GM21786 (cell line): Measurements from ENCODE around the gene SERINC5.

Experiments used
- ATAC-seq: cut with Tn5 transposase; IDR thresholded peaks from one replicate; pipeline ENCODE4 v1.9.1; 2021; ENCODE audit not compliant: unreplicated experiment

SERINC5 gene

GRCh38 chr5:80230269-80230992 lies 25.4 kb downstream of the SERINC5 start:
- no peak for ATAC-seq

- no peak for ATAC-seq
Measured at GRCh38 chr5:80229902-80230255, 26.0 kb downstream of the SERINC5 start.

- no peak for ATAC-seq
Measured at GRCh38 chr5:80227979-80228596, 27.8 kb downstream of the SERINC5 start.

- ATAC-seq = no peak
Measured at GRCh38 chr5:80225934-80226326, 29.9 kb downstream of the SERINC5 start.

- no peak for ATAC-seq
Measured at GRCh38 chr5:80225189-80225933, 30.5 kb downstream of the SERINC5 start.

- ATAC-seq = no peak
Measured at GRCh38 chr5:80223561-80223960, 32.3 kb downstream of the SERINC5 start.

GRCh38 chr5:80220245-80220897 lies 35.5 kb downstream of the SERINC5 start:
- no peak for ATAC-seq

GRCh38 chr5:80219391-80219790 lies 36.5 kb downstream of the SERINC5 start:
- no peak for ATAC-seq

- no peak for ATAC-seq
Measured at GRCh38 chr5:80217667-80218066, 38.2 kb downstream of the SERINC5 start.

GRCh38 chr5:80216753-80217596 lies 38.9 kb downstream of the SERINC5 start:
- ATAC-seq = no peak

GRCh38 chr5:80216096-80216495 lies 39.8 kb downstream of the SERINC5 start:
- ATAC-seq = no peak

- ATAC-seq = no peak
Measured at GRCh38 chr5:80215523-80215922, 40.3 kb downstream of the SERINC5 start.

- no peak for ATAC-seq
Measured at GRCh38 chr5:80213466-80213865, 42.4 kb downstream of the SERINC5 start.

- no peak for ATAC-seq
Measured at GRCh38 chr5:80212171-80212667, 43.6 kb downstream of the SERINC5 start.

- no peak for ATAC-seq
Measured at GRCh38 chr5:80211327-80211726, 44.5 kb downstream of the SERINC5 start.

- ATAC-seq = no peak
Measured at GRCh38 chr5:80210014-80210413, 45.8 kb downstream of the SERINC5 start.

- ATAC-seq = no peak
Measured at GRCh38 chr5:80208381-80208780, 47.5 kb downstream of the SERINC5 start.

- no peak for ATAC-seq
Measured at GRCh38 chr5:80207832-80208231, 48.0 kb downstream of the SERINC5 start.

GRCh38 chr5:80206282-80206681 lies 49.6 kb downstream of the SERINC5 start:
- no peak for ATAC-seq

- ATAC-seq = no peak
Measured at GRCh38 chr5:80205846-80206245, 50.0 kb downstream of the SERINC5 start.
